K562 (cell line): Measurements from ENCODE around the gene SEMA6D. TPM values are rescaled to one million over a fixed set of nuclear protein-coding genes. Genes with fewer than 3 reads are reported as not detected.

ENCODE experiments used
- ATAC-seq: fragments of 200-7000 bp; cut with Tn5 transposase; 3 replicates; pipeline ENCODE4 v1.9.1; 2020; ENCODE audit warnings: moderate library complexity
- BruUV-seq: library from RNA; stranded (reverse); fragments of 400-500 nt; replicated peaks from 2 replicates; lab custom pipeline; 2021; lab: Mats Ljungman, UMichigan
- CTCF ChIA-PET: fragments of 300-600 bp; formaldehyde crosslinking; extraction: SDS; loops from one replicate; lab custom pipeline; 2021; ENCODE audit warnings: low intra/inter-chr PET ratio; lab: Yijun Ruan, JAX
- POLR2A ChIA-PET: fragments of 300-600, 350-650 bp; sonication (Branson Sonifier 250); formaldehyde crosslinking; extraction: SDS; loops from one replicate; lab custom pipeline; 2021; ENCODE audit warnings: antibody characterized with exemption, inconsistent platforms; lab: Yijun Ruan, JAX
- DNase-seq, 4 experiments: peaks; one replicate each; pipeline versions ENCODE4 v3.0.0 to v3.0.0-alpha.2; 2011 to 2018; ENCODE audit warnings: low spot score in 3 of 4, mixed read lengths in 3 of 4; ENCODE audit errors: extremely low read depth in 1 of 4
- FAIRE-seq: peaks from 2 replicates; lab custom pipeline; 2011; peaks lifted over from hg19 to GRCh38; lab: Jason Lieb, UNC
- H2AFZ ChIP-seq: 2 replicates; pipeline ENCODE4 v1.6.0; 2011; ENCODE audit warnings: low read depth, low read length, control low read depth, inconsistent platforms
- H3K27ac ChIP-seq: fragments of 200-600 bp; 3 replicates; pipeline ENCODE4 v1.8.0; 2011; ENCODE audit warnings: low read depth, mild to moderate bottlenecking, control low read depth, inconsistent platforms, low read length, moderate library complexity, mixed read lengths; ENCODE audit errors: extremely low read depth
- H3K27me3 ChIP-seq, 2 experiments: fragments of 300-600 bp in 1 of 2; 2 replicates in 1 of 2; 3 replicates in 1 of 2; pipeline versions ENCODE4 v1.6.0 to v1.8.0; 2011; ENCODE audit warnings: inconsistent platforms in 2 of 2, low read length in 2 of 2, mild to moderate bottlenecking in 1 of 2, mixed read lengths in 1 of 2, moderate library complexity in 1 of 2; ENCODE audit not compliant: control insufficient read depth in 2 of 2, insufficient read depth in 2 of 2
- H3K36me3 ChIP-seq: fragments of 300-600 bp; 3 replicates; pipeline ENCODE4 v1.8.0; 2011; ENCODE audit warnings: mild to moderate bottlenecking, low read length, inconsistent platforms; ENCODE audit not compliant: control insufficient read depth, insufficient read depth
- H3K4me1 ChIP-seq, 2 experiments: fragments of 200-600 bp in 1 of 2; replicated peaks in 1 of 2; 2 replicates in 1 of 2; 3 replicates in 1 of 2; pipeline versions ENCODE4 v1.5.1 to v1.8.0; 2011; ENCODE audit warnings: inconsistent platforms in 2 of 2, low read length in 2 of 2, mild to moderate bottlenecking in 1 of 2, mixed read lengths in 1 of 2, moderate library complexity in 1 of 2; ENCODE audit not compliant: control insufficient read depth in 2 of 2, insufficient read depth in 2 of 2
- H3K4me2 ChIP-seq: 2 replicates; pipeline ENCODE4 v1.6.1; 2011; ENCODE audit warnings: low read length, control low read depth, inconsistent platforms, mixed read lengths; ENCODE audit not compliant: insufficient read depth
- H3K4me3 ChIP-seq: fragments of 200-600 bp; sonication (generic), shearing (Covaris generic); 2 replicates; pipeline ENCODE4 v1.5.1; 2016; ENCODE audit warnings: control low read depth, inconsistent platforms
- H3K79me2 ChIP-seq: fragments of 200-600 bp; 3 replicates; pipeline ENCODE4 v1.8.0; 2011; ENCODE audit warnings: low read length, inconsistent platforms; ENCODE audit not compliant: control insufficient read depth, insufficient read depth
- H3K9ac ChIP-seq, 2 experiments: 2 replicates each; pipeline versions ENCODE4 v1.6.0 to v1.6.1; 2011; ENCODE audit warnings: low read depth in 2 of 2, low read length in 2 of 2, control low read depth in 1 of 2, inconsistent platforms in 1 of 2, mild to moderate bottlenecking in 1 of 2, mixed read lengths in 1 of 2; ENCODE audit not compliant: insufficient read depth in 1 of 2
- H3K9me1 ChIP-seq: one replicate; pipeline ENCODE4 v1.6.0; 2011; ENCODE audit warnings: inconsistent platforms, mild to moderate bottlenecking, low read length, moderate library complexity; ENCODE audit not compliant: control insufficient read depth, insufficient read depth
- H3K9me3 ChIP-seq: replicated peaks from 2 replicates; pipeline ENCODE4 v1.5.1; 2011; ENCODE audit warnings: low read depth, low read length, inconsistent platforms; ENCODE audit not compliant: control insufficient read depth, insufficient read depth
- H4K20me1 ChIP-seq: replicated peaks from 2 replicates; pipeline ENCODE4 v1.6.1; 2011; ENCODE audit warnings: low read length, inconsistent platforms, mixed read lengths; ENCODE audit not compliant: control insufficient read depth, insufficient read depth
- ATF3 ChIP-seq, 2 experiments: fragments of 450-650 bp in 1 of 2; sonication (generic) in 1 of 2; formaldehyde crosslinking in 1 of 2; IDR thresholded peaks in 1 of 2; conservative IDR thresholded peaks in 1 of 2; 2 replicates each; pipeline versions ENCODE4 v1.6.1 to v1.8.1; 2016 to 2023; ENCODE audit warnings: mild to moderate bottlenecking in 2 of 2, moderate library complexity in 2 of 2, inconsistent platforms in 1 of 2, missing genetic modification reagents in 1 of 2
- CEBPG ChIP-seq, 3 experiments: fragments of 200-800 bp in 1 of 3; sonication (Bioruptor generic) in 1 of 3; sonication (generic) in 1 of 3; formaldehyde crosslinking in 1 of 3; IDR thresholded peaks in 2 of 3; conservative IDR thresholded peaks in 1 of 3; 2 replicates each; pipeline versions ENCODE4 v1.6.1 to v1.8.0; 2016 to 2022; ENCODE audit warnings: missing compliant biosample characterization in 2 of 3, missing genetic modification characterization in 2 of 3, mild to moderate bottlenecking in 1 of 3, missing genetic modification reagents in 1 of 3
- JUNB ChIP-seq: fragments of 450-650 bp; formaldehyde crosslinking; conservative IDR thresholded peaks from 2 replicates; pipeline ENCODE4 v1.4.0; 2020; ENCODE audit warnings: mild to moderate bottlenecking
- WHSC1 ChIP-seq: IDR thresholded peaks from one replicate; pipeline ENCODE4 v1.6.1; 2012; ENCODE audit warnings: low read length, control low read depth, inconsistent platforms
- WGBS: fragments of 100-300 bp; shearing (Covaris generic); methylation state at CpG from one replicate; pipeline ENCODE4 v1.1.6; 2016; ENCODE audit warnings: low coverage, mixed read lengths; ENCODE audit not compliant: insufficient coverage; ENCODE audit errors: missing lambda C conversion rate; 5-methylcytosine and 5-hydroxymethylcytosine counted together
- in situ Hi-C: fragments of 300-500 bp; cut with MboI; formaldehyde crosslinking; loops from 4 replicates; pipeline ENCODE4 v1.15.0; 2018; ENCODE audit warnings: inconsistent platforms, mixed read lengths
- intact Hi-C: fragments of 100-400 bp; cut with micrococcal nuclease; formaldehyde crosslinking; loops from 2 replicates; pipeline ENCODE4 v1.14.2; 2022
- polyA plus RNA-seq, 8 experiments: library from polyadenylated mRNA; depleted of rRNA in 4 of 8; stranded (reverse) in 5 of 8; unstranded in 3 of 8; fragments of >200 nt; fragmentation: Nextera tagmentation in 2 of 8; fragmentation: Illumina TruSeq in 1 of 8; extraction: Ambion mirVana in 2 of 8; extraction: Trizol in 1 of 8; gene quantifications; 2 replicates each; pipeline versions ENCODE4 v1.2.1 to v1.2.3, GENCODE V29; 2011 to 2014; ENCODE audit warnings: inconsistent platforms in 1 of 8, missing spikeins in 1 of 8
- total RNA-seq, 7 experiments: library from RNA; depleted of rRNA in 6 of 7; stranded (reverse); fragments of >200 nt in 6 of 7; fragmentation: Illumina TruSeq in 2 of 7; extraction: Trizol in 2 of 7; gene quantifications; 2 replicates each; pipeline versions ENCODE4 v1.2.1 to v1.2.3, GENCODE V29; 2011 to 2021; ENCODE audit warnings: low replicate concordance in 1 of 7

Gene SEMA6D
- total and polyA plus RNA-seq, 9 of the 15 experiments (the other 6 are each of a cell fraction or from before 2014, with no cell fraction given): not detected

DNA sequence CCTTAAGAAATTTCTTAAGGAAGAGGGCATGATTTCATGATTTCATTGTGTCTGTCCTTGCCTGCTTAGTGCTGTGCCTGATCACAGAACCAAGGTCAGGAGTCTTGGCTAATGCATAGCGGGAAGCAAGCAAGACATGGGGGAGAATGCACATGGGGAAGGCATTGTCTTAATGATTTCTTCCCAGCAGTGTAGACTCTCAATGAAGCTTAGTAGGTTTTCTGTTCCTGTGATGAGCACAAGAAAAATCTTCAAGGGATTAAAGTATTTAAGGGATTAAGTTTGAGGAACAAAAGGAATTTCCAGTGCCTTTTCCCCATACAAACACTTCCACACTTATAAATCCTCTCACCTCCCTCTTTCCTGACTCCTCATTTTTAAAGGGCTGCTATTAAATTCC, 46.9 kb upstream of the SEMA6D start:
- TF ChIP-seq CEBPG (CRISPR knock-in tag; IDR thresholded peaks at IDR 0.05): no peak
- TF ChIP-seq CEBPG (tag; conservative IDR thresholded peaks at IDR 0.05 in 1 of 2, IDR thresholded peaks at IDR 0.05 in 1 of 2): no peak
- TF ChIP-seq WHSC1: no peak
- no peak for TF ChIP-seq ATF3 (IDR thresholded peaks at IDR 0.05)
- no peak for TF ChIP-seq ATF3 (CRISPR knock-in tag; conservative IDR thresholded peaks at IDR 0.05)
- no peak for TF ChIP-seq JUNB
- TF ChIP-seq, all 486 proteins: peak for 0

More for the DNA sequence above, 46.9 kb upstream of the SEMA6D start:
- Histone ChIP-seq H2AFZ (no peak overlapping the region), H3K36me3 (no peaks in the 10 kb centered on the region), H3K4me2 (no peak overlapping the region), H3K4me3 (no peak overlapping the region), H3K4me1 (no peaks in the 10 kb centered on the region), H3K9me1 (no peaks in the 10 kb centered on the region), H3K9me3 (no peaks in the 10 kb centered on the region), H4K20me1 (no peaks in the 10 kb centered on the region), H3K27ac (no peak overlapping the region), H3K27me3 (no peaks in the 10 kb centered on the region), H3K9ac (no peak overlapping the region), H3K79me2 (no peaks in the 10 kb centered on the region)
- FAIRE-seq (no peak), ATAC-seq (no peak), DNase-seq (no peak)
- in situ Hi-C loops: no loop called here
- WGBS: 0% methylated on average over 1 of the region's 1 CpG
- ChIA-PET CTCF (no interaction called here), POLR2A (no interaction called here)
- intact Hi-C loops: no loop called here
- BruUV-seq: no TSS peak
